Stimulated activated CD8-positive, alpha-beta memory T cell treated with anti-CD3 and anti-CD28 coated beads, Interleukin-4, amount 100 ng/mL, for 1 hour (primary cell): ENCODE results near the gene UVRAG.
"Not testable (repeated sequence)": the region's sequence is repeated elsewhere in the genome, so short reads cannot be mapped to it uniquely, and the experiment has no call there.

Source experiments
- DNase-seq, 2 donors: peaks; one replicate each; pipeline ENCODE4 v3.0.0-alpha.2; 2020; ENCODE audit warnings: low read depth in 2 of 2, low spot score in 1 of 2

Gene UVRAG

DNA sequence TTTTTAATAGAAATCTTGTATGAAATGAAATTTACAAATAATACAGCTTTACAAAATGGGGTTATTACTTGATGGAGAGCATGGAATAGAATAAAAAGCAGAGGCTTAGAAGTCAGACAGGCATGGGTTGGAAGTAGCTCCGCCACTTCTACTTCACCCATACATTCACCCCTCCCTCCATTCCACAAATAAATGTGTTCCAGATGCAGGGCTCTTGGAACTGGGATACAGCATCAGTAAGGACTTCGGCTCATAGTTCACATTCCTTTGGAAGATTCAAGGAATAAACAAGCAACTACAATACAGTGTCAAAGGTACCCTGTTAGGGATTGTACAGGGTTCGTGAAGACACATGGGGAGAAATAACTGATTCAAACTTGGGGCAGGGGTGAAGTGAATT is 234.5 kb downstream of the UVRAG start:
- no peak for DNase-seq

DNA sequence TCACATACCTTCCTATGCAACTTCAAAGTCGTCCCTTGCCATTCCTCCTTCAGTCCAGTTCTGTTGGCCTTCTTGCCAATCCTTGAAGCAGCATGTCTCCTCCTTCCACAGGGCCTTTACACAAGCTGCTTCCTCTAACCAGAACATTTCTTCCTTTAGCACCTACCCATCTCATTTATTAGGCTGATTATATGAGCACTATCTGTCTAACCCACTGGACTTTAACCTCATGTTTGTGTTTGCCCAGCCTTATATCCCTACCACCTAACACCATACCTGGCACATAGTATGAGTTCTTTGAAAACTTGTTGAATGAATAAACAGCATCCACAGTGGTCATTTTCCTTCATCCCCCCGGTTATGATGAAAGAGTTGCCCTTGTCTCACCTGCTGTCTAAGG is 236.9 kb downstream of the UVRAG start:
- DNase-seq = no peak

DNA sequence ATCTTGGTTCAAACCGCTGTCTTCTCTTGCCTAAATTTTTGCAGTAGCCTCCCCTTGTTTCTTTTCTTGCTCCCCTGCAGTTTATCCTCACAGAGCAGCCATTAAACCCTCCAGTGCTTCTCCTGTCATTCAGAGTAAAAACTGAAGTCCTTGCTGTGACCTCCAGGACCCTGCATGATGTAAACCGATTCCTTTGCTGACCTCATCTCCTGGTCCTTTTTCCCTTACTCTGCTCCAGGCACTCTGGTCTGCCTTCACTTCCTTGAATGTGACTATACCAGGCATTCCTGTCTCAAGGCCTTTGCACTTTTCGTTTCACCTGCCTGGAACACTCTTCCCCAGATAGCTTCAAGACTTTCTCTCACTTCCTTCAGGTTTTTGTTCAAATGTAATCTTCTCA is 239.3 kb downstream of the UVRAG start:
- no peak for DNase-seq

DNA sequence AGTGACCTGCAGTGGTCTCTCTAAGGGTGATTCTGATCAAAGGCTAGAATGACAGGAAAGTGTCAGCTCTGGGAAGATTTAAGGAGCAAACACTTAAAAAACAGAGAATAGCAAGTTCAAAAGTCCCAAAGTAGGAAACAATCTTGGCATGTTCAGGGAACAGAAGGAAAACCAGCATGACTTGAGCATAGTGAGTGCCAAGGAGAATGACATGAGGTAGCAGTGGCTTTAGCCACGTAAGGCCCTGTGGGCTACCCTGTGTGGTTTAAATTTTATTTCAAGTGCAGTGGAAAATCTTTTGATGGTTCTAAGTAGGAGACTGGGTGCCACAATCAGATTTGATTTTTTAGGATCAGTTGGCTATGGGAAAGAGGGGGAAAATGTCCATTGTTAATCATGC is 241.9 kb downstream of the UVRAG start:
- DNase-seq = no peak

DNA sequence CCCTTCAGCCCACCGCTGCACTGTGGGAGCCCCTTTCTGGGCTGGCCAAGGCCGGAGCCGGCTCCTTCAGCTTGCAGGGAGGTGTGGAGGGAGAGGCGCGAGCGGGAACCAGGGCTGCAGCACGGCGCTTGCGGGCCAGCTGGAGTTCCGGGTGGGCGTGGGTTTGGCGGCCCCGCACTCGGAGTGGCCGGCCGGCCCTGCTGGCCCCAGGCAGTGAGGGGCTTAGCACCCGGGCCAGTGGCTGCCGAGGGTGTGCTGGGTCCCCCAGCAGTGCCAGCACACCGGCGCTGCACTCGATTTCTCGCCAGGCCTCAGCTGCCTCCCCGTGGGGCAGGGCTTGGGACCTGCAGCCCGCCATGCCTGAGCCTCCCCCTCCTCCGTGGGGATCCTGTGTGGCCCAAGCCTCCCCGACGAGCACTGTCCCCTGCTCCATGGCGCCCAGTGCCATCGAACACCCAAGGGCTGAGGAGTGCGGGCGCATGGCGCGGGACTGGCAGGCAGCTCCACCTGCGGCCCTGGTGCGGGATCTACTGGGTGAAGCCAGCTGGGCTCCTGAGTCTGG is 245.5 kb downstream of the UVRAG start:
- not testable (repeated sequence) for DNase-seq

DNA sequence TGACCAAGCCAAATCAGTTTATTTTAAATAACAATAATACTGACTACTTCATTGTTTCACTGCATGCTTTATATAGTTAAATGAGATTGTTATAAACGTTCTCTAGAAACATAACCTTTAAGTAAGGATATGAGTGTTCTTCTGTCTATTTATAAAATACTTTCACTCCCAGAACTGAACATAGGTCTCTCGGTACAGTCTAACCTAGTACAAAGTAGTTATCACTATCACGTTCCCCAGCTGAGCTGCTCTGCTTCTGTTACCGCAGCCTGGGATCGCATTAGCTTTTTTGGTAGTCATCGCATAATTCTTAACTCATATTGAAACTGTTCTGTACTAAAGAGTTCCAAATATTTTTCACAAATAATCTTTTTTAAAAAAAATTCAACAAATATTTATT is 247.7 kb downstream of the UVRAG start:
- no peak for DNase-seq

DNA sequence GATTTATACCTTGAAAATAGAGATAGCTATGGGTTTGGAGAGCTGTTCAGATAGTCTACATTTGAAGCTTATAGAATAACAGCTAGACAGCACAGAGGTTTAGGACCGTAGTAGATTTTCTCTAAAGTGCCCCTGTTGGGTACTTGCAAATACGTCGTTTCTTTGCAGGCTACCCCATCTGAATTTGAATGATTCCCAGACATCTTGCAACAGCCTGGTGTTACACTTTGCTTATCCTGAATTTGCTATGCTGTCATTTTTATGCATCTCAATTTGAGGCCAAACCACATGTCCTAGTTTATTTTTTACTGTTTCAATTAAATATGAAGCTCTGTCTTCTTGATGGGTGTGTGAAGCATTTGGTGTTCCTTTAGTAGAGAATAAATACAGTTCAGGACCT is 249.2 kb downstream of the UVRAG start:
- no peak for DNase-seq

DNA sequence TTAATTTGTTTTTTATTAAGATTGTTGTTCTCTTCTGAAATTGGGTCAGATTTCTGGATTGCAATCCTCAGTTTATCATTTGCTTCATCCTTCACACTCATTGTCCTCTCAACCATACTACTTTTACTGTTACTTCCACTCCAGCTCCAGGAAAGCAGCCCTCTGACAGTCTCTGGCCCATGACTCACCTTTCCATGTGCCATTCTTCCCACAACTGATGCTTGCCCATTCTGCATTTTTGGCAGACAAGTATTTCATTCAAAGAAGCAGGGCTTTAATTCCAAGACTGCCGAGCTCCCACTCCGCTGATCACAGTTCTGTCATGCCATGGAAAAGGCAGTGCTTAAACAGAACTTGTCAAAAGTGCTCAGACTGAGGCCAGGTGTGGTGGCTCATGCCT is 252.1 kb downstream of the UVRAG start:
- no peak for DNase-seq

DNA sequence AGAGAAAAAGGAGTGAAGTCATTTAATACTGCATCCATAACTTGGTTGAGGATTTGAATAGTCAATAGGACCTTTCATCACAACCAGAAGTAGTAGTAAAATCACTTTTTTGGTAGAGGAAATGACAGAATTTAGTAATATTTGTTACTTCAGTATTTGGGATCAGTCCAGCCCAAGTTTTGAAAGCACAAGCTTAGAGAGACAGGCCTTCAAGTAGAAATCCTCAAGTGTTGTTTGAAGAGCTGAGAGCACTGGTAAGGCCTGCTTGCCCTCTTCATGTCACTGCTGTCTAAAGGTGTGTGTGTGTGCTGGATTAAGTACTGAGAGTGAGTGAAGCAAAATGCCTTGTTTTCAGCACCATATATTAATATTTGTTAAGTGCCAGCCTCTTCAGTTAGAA is 254.0 kb downstream of the UVRAG start:
- DNase-seq = no peak

DNA sequence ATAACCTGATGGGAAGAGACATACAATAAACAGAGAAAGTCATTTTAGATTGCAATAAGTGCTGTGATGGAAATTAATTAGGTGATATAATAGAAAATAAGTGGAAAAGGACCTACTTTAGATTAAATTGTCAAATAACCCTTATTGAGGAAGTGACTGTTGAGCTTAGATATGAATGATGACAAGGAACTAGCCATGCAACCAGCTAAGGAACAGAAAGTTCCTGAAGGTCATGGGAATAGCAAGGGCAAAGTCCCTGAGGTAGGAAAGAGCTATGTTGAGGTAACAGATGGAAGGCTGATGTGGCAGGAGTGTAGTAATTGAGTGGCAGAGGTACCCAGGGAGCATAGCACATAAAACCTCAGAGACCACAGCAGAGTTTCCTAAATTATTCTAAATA is 256.1 kb downstream of the UVRAG start:
- no peak for DNase-seq

DNA sequence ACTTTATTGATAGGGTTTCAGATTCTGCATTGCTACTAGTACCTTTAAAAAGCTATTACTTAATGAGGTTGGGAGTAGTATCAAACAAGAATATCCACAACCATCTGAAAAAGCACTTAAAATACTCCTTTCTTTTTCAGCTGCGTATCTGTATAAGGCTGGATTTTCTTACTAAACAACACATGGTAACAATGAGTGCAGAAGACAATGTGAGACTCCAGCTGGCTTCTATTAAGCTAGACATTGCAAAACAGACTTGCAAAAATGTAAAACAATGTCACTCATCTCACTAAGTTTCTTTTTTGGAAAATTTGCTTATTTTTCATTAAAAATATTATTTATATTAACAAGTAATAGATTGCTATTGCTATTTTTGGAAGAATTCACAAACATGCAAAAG is 258.7 kb downstream of the UVRAG start:
- DNase-seq = no peak

DNA sequence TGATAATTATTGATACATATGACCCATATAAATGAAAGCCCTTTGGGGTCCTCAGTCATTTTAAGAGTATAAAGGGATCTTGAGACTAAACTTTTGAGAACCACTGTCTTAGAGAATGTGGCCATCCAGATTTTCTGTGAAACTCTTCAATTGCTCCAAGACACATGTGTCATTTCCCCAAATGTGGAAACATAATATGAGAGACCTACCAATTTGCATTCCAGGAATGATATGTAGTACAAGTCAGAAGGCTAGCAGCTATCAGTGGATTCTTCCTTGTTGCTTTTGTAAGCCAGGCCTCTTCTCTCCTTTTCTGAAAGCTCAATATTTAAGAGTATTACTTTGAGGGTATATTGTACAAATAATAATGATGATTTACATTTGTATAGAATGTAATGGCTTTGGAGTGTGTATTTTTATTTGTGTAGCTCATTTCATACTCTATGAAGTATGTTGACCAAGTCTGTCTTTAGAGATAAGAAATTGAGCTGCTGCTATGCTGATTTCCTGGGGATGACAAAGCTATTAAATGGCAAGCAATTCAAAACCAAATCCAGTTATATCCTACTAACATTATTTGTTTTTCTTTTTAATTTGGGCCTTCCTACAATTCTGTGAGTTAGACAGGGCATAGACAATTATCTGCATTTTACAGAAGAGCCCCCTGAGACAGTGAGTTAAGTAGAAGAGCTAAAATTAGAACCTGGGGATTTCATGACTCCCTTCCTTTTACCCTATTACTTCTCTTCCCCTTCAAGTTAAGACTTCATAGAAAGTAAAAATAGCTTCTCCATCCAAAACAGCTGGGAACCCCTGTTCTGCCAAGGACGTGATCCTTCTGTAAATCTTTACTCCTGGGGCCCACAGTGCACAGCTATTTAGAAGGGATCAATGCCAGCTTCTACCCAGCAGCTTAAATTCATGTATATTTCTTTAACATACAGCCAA is 259.4 kb downstream of the UVRAG start:
- DNase-seq = no peak

DNA sequence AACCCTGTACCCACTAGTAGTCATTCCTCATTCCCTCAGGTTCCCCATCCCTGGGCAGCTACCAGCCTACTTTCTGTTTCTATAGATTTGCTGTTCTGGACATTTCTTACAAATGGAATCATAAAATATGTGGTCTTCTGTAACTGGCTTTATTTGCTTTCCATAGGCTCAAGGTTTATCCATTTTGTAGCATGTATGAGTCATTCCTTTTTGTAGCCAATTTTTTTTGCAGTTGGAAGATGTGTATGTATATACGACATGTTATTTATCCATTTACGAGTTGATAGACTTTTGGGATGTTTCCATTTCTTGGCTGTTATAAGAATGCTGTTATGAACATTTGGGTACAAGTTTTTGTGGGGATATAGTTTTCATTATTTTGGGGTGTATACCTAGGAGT is 260.7 kb downstream of the UVRAG start:
- DNase-seq = no peak

DNA sequence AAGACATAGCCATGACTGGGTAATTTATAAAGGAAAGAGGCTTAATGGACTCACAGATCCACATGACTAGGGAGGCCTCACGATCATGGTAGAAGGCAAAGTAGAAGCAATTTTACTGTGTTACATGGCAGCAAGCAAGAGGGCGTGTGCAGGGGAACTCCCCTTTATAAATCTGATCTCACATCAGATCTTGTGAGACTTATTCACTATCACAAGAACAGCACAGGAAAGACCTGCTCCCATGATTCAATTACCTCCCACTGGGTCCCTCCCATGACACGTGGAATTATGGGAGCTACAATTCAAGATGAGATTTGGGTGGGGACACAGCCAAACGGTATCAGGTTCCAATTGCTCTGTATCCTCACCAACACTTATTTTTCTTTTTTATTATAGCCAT is 261.2 kb downstream of the UVRAG start:
- DNase-seq = not testable (repeated sequence)

DNA sequence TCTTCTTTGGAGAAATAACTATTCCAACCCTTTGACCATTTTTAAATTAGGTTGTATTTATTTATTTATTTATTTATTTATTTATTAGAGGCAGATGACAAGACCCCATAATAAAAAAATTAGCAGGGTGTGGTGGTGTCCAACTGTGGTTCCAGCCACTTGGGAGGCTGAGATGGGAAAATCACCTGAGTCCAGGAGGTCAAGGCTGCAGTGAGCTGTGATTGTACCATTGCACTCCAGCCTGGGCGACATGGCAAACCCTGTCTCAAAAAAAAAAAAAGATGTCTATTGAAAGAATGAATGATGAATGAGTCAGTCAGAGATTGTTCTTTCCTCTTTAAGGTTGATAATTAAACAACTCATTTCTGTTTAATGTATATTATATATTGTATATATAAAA is 261.7 kb downstream of the UVRAG start:
- no peak for DNase-seq

DNA sequence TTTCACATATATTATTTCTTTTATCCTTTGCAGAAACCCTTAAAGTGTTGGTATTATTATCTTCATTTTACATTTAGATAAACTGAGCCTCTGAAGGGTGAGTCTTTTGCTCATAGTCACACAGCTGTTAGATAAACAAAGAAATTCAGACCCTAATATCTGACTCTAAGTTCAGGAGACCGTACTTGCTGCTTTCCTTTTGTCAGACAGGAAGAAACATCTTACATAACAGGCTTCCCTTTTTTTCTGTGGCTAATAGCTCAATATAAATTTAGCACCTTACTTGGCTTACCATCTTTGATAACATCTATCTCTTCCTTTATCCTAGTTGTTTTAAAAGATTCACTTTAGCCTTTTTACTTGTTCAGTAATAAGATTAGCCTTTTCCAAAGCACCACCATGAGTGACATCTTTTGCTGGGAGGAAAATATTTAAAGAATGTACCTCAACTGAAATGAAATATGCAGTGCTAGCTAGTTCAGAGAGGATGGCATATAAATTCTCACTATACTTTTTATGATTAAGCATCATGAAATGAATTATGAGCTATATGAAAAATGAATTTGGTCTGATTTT is 262.7 kb downstream of the UVRAG start:
- DNase-seq = no peak

DNA sequence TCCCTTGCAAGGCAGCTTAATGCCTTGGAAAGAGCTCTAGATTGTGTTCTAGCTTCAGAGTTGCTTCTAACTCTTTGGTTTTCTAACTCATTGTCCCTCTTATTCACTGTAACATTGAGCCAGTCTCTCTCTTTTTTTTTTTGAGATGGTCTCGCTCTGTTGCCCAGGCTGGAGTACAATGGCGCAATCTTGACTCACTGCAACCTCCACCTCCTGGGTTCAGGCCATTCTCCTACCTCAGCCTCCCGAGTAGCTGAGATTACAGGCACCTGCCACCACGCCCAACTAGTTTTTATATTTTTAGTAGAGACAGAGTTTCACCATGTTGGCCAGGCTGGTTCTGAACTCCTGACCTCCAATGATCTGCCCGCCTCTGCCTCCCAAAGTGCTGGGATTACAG is 266.1 kb downstream of the UVRAG start:
- not testable (repeated sequence) for DNase-seq

DNA sequence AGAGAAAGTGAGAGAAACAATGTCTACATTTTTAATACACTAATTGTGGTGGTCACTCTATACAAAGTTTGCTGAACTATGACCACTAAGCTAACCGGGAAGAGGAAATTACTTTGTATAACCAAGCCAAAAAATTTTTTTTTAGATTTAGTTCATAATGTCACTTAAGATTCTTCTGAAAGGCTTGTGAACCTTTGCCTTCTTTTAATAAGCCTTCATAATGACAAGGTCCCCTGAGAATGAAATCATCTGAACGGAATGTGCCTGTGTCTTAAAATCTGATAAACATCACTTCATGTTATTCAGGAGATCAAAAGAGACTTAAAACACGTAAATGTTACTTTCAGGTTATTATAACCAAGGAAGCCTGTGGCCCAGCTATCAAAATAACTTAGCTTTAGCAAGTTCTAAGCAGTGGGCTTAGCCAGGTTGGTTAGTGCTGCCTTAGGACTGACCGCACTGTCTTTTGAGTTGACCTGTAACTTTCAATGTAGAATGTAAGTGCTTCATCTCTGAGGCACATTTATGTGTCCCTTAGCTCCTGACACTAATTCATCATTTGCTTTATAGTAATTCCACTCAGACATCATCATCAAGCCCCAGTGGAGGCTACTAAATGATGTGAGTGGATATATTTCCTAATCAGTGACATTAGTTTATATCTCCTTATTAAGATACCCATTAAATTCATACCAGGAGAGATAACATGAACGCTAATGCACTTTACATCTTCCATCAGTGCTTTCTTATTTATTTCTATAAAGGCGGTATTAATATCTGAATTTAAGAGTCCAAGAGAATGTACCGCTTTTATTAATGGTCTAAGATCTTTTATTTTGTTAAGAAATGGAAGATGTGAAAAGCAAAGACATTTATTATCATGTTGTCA is 268.8 kb downstream of the UVRAG start:
- no peak for DNase-seq

DNA sequence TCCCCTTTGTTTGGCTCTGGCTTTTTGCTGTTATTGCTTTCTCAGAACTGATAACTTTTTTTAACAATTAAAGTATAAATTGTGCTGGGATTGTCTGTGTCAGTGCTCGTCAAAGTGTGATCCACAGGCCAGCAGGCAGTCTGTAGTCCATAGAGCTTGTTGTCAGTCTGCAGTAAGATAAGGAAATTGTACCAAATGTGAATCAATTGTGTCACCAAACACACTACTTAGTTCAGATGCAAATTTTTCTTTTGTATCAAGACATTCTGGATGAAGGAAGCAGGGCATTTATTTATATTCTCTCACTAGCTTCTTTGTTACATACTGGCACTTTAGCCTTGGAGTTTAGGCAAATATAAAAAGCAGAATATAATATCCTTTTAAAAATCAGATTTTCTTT is 270.3 kb downstream of the UVRAG start:
- no peak for DNase-seq

DNA sequence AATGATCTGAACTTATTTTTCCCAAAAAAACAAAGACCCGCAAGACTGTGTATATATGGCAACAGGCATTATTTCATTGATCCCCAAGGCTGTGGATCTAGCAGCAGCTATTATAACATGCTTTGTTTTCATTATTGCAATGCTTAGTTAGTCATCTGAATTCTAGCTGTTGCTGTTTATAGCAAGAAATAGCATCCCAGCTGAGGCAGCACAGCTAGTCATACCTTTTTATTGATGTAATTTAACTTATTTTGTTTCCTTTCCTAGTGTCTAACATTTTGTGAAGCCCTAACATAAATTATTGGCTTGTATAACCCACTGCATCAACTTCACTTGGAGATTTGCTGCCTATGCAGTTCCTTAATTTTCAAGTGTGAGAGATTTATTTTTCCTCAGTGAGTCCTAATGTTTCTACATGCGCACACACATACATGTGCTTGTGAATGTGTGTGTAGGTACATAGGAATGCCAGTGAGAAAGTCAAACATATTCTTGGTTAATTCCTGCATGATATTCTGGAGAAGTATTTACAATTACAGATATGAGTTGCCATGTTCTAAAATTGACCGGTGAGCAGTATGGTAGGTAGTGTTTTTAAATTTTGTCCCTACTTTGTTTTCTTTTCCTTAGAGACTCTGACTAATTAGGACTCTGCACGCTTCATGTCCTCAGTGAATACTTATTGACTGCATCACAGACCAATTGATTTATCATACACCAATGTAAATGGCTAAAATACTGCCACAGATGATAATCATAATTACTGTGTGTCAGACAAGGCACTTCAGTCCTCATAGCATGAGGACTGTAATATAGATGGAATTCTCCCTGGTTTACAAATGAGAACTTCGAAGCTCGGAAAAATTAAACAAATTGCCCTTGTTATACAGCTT is 272.0 kb downstream of the UVRAG start:
- no peak for DNase-seq
